GM18907 (cell line): ENCODE measurements around the gene POLR3H.

Source experiments
- ATAC-seq: cut with Tn5 transposase; IDR thresholded peaks from one replicate; pipeline ENCODE4 v1.9.1; 2021; ENCODE audit warnings: mild to moderate bottlenecking, moderate library complexity; ENCODE audit not compliant: unreplicated experiment

The POLR3H gene

DNA sequence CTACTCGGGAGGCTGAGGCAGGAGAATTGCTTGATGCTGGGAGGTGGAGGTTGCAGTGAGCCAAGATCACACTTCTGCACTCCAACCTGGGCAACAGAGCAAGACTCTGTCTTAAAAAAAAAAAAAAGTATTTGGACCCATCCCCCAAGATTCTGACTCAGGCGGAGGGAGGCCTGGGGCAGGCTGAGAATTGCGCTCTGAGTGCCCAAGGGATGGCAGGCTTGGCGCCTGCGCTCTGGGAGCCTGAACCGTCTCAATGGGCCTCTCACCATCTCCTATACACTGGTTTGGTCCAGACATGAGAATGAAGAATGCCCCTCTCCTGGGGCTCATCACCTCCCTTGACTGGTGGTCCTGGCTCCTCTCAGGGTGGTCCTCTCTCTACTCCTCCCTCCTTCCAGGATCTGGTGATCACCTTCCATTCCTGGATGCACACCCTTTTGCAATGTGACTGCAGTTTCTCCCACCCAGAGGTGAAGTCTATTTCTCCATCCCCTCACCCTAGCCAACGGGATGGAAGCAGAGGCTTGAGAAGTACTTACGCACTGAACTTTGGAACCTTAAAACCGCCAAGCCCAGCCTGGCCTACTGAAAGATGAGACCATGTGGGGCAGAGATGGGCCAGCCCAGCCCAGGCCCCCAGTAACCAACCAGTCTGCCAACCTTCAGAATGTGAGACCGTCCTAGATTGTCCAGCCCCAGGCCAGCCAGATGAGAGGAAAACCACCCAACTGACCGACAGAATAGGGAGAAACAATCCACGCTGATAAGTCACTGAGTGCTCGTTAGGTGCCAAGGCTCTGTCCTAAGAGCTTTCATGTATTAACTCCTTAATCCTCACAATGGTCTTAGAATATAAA, 4.9 kb downstream of the POLR3H start:
- ATAC-seq, result no peak

DNA sequence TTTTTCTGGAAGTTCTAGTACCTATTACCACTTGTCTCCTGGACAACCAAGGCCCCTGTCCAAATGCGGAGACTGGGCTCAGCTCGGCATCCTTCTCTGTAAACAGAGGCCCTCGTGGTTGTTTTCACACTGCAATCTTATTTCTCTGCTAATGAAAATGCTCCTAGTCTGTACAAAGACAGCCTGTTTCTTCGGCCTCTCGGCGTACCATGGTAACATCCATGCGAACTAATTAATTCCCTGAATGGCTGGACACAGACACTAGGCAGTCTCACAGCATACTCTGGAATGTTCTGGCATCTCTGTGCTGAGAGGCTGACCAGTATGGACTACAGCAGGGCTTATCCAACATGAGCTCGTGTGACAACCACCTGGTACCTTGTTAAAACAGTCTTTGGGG, 5.7 kb downstream of the POLR3H start:
- no peak for ATAC-seq

DNA sequence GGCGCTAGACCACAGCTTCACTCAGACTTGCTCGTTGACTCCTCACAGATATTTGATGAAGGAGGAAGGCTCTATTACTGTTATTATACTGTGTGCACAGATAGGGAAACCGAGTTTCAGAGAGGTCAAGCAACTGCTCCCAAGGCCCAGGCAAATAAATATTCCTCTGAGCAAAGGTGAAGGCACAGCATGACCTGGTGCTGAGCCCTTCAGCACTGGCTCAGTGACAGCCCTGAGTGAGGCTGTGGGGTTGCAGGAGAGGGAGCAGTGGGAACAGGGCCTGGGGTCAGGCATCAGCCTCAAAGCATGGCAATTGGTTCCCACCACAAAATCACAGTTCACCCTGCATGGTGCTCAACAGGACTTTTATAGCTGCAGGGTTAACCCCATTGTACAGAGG, 7.1 kb downstream of the POLR3H start:
- ATAC-seq, result no peak

DNA sequence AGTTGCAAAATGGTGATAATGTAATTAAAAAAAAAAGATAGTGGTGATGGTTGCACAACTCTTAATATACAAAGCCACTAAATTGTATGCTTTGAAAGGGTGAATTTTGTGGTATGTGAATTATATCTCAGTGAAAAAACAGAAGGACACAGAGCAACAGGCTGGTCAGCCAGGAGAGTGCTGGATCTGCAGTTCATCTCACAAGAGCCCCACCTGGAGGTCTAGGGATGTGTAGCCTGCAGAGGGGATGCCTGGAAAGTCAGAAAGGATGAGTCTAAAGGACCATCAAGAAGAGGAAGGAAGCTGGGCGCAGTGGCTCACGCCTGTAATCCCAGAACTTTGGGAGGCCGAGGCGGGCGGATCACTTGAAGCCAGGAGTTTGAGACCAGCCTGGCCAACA, 9.0 kb downstream of the POLR3H start:
- ATAC-seq, result no peak

DNA sequence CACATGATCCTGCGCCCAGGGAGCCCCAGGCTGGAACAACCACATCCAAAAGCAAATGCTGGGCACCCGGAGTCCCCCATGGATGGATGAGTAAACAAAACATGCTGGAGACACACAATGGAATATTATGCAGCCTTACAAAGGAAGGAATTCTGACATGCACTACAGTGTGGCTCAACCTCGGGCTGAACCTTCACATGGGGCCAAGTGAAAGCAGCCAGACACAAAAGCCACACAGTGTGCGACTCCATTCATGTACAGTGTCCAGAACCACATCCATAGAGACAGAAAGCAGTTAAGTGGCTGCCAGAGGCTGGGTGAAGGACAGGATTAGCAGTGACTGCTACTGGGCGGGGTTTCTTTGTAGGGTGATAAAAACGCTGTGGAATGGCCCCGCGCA, 10.1 kb downstream of the POLR3H start:
- ATAC-seq, result no peak

DNA sequence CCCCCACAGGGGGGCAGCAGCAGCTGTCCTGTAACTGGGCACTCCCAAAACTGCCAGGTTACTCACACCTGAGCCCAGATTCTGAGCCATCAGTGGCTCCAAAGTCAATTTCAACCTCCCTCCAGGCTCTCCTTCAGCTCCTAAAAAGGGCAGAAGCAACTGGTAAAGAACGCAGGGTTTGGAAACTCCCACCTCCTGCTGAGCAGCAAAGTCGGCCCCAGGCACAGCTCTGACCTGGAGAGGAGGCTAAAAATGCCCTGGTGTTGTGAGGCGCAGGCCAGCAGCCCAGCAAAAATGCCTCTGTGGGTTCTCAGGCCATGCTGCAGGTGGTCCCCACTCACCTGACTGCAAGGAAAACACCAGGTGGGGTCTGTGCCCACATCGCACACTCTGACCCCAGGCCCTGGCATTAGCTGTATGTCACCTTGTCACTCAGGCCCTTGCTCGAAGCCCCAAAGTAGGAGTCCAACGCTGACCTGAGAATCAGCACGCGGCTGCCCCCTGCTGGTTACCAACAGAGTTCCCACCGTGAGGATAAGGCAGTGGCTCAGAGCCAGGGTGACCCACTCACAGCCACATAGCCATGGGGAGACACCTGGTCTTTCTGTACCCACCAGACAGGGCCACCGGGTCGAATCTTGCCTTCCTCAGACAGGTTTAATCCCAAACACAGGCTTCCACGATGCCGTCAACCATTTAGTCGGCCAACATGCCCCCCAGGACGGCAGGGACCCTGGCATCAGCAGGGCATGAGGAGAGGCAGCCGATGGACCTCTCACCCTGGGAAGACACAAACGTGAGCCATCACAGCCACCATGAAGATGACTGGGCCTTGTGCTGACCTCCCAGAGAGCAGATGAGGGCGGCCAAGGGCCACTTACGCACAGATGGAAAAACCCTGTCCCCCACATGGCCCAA, 11.1 kb downstream of the POLR3H start:
- ATAC-seq, result no peak

DNA sequence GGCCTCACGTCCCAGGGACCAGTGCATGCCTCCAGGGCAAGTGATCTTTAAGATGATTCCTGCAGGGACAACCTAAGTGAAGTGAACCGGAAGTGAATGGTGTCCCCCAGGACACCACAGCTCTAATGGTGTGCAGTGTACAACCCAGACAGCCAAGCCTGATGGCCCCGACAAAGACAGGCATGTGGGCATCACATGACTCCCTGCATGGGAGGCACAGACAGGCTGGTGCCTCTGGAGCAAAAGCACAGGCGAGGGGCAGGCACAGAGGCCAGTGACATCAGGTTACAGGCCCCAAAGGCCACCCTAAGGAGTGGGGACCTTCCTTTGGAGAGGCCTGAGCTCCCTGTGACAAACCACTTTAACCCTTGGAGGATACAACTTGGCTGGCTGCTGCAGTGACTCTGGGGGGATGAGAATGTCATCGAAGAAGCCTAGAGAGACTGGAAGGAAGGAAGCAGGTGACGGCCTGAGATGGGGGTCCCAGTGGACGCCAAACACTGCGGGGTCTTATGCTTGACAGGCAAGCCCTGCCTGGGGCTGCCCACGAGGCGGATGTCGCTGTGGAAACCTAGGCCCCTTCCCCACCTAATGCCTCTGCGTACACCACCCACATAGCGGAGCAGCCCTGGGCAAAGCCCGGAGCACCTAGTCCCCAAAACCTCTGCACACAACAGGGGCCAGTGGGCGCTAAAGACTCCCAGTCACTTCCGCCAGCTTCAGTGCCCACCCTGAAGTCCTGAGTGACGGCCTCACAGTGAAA, 12.4 kb downstream of the POLR3H start:
- ATAC-seq, result no peak

DNA sequence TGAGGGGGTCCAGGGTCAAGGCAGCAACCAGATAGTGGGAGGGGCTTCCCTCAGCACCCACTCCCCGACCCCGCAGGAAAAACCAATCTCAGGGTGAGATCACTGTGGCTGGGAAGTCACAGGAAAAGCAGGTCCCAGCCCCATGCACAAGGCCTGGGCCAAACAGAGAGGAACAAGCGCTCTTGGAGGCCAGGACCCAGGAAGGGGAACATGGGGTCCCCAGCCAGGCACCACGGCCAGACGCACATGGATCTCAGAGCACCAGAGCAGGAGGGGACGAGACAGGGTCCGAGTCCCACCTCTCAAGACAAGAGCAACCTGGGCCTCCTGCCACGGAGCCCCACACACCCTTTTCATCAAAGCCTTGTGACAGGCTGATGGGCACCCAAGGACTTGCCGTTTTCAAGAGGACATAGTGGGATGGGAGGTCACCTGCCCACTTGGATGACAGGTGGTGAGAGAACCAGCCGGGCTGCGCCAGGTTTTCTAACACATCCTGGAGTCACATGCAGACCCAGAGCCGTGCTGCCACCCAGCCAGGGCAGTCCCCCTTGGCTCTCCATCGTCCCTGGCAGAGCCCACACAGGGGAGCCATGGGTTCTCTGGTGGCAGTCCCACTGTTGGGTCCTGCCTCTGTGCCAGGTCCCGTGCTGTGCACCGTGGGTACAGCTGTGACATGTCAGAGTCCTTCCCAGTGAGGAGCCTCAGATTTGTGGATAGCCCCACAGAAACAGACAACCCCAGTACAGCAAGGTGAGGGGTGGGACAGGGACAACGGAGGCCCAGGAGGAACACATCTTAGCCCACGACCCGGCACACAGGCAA, 13.2 kb downstream of the POLR3H start:
- ATAC-seq, result no peak

DNA sequence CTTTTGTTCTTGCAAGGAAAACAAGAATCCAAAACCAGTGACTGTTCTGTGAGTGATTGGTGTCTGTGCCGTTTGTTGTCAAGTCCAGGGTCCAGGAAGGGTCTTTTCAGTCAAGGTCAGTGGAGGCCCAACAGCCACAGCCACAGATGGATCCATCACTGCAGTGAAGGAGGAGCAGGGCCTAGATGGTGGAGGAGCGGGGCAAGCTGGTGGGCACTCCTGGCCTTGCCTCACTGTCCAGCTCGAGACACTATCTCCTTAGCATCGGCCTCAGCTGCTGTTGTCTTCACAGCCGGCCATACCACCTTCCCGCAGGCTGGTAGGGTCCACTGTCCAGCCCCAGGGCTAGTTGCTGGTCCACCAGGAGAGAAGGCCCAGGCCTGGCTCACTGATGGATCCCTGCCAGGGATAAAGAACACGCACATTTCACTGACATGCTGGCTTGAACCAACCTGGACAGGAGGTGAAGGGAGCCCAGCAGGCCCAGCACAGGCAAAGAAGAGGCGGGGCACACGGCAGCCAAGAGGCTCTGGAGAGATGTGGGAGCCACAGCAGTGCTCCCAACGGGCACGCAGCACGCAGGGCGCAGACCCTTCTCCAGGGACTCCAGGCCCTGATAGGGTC, 15.2 kb downstream of the POLR3H start:
- ATAC-seq, result no peak

DNA sequence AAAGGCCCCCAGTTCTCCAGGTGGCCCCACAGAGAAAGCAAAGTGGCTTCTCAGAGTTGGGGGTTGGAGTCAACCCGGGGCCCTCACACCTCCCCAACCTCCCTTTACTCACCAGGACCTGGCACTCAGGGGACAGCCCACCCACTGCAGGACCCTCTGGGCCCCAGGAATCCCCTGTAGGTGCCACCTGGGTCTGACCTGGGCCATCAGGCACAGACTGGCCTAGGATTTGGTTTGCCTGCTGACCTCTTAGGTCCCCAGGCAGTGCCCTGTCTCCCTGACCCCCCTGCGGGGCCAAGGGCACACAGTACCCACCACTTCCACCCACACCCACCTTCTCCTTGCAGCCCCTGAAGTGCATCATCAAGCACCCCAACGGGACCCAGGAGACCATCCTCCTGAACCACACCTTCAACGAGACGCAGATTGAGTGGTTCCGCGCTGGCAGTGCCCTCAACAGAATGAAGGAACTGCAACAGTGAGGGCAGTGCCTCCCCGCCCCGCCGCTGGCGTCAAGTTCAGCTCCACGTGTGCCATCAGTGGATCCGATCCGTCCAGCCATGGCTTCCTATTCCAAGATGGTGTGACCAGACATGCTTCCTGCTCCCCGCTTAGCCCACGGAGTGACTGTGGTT, 16.0 kb downstream of the POLR3H start:
- no peak for ATAC-seq

DNA sequence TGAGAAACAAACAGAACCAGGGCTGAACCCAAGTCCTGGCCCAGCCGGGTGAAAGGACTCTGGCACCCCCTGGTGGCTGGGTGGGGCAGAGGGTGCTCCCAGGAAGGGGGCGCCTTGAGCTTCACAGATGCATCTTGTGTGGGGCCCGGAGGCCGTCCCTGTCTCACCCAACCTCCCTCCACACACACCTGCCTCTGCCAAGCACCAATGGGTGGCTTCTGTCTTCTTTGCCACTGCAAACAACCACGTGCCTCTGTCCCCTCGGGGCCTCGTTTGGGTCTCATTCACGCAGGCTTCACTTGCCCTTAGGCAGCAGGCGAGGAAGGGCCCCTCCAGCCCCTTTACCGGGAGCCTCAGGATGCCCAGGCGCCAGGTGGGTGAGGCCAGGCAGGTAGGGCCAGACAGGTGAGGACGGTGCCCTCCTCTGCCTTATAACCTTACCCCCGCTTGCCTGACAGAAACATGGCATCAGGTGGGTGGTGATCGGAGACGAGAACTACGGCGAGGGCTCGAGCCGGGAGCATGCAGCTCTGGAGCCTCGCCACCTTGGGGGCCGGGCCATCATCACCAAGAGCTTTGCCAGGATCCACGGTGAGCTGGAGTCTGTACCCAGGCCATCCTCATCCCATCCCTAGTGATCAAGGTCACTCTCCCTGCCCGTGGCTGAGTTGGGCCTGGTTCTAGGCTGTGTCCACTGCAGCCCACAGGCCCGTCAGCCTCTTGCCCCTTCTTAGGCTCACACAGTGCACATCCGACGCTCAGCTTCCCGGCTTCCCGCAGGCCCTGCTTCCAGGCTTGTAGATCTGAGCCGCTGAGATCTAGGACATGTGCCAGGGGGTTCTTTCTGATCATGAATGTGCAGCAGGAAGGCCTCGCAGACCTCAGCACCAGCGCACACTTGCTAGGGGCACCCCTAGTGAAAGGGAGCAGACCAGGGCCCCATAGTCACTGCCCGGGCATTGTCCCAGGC, 17.2 kb downstream of the POLR3H start:
- no peak for ATAC-seq

DNA sequence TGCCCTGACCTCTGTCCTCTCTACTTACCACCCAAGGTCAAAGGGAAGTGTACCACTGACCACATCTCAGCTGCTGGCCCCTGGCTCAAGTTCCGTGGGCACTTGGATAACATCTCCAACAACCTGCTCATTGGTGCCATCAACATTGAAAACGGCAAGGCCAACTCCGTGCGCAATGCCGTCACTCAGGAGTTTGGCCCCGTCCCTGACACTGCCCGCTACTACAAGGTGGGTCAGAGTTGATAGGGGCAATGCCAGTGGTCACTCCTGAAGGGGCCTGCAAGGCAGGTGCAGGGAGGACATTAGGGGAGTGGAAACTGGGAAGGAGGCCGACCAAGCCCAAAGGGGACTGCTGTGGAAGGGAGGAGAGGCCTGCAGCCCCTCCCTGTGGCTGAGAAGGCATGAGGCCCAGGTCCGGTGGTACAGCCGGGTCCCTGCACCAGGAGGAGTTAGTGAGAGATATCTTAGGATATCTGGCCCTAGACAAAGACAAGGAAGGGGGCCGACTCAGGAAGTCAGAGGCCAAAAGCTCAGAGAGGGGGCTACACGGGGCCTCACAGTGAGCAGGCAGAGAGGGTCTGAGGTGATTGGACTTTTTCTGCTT, 17.9 kb downstream of the POLR3H start:
- ATAC-seq, result no peak

DNA sequence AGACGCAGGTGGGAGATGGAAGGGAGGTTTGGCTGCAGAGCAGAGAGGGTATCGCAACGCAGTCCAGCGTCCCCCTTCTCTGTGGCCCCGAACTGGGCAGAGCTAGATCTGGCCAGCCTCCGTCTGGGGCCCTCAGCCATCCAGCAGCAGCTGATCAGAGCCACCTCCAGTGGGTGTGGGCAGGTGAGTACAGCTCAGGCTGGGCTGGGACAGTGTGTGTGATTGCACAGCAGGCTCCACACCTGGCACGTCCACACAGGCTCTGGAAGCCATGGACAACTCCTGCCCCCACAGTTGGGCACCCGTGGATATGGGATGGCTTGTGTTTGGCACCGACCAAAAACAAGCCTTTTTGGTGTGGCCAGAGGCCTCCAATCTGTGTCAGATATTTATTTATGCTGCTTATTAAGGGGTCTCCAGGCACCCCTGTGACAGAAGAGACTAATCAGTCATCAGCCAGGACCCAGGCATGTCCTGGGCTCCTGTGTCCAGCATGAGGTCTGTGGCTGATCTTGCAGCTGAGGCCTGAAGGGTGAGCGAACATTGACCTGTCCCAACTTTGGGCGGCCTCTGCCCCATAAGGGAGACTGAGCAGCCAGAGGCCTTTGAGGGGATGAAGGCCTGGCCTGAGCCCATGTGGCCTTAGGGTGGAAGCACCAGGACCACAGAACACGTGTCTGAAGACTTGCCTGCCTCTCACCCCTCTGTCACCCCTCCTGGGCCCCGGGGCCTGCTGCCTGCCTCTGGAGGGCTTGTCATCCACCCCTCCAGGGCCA, 18.6 kb downstream of the POLR3H start:
- ATAC-seq, result no peak

DNA sequence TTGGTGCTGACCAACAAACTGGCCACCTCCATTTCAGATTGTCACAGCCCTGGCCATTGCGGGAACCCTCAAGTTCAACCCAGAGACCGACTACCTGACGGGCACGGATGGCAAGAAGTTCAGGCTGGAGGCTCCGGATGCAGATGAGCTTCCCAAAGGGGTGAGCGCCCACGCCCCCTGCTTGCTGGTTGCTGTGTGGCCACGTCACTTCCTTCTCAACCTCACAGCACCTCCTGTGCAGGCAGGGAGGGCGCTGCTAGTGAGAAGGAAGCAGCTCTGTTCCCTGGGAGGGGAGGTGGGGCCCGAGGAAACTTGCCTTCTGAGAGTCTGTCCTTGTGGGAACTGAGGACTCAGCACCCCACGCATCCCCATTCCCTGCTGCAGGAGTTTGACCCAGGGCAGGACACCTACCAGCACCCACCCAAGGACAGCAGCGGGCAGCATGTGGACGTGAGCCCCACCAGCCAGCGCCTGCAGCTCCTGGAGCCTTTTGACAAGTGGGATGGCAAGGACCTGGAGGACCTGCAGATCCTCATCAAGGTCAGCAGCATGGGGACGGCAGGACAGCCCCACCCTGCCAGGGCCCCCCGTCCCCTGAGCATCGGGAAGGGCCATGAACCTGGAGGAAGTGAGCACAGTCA, 19.3 kb downstream of the POLR3H start:
- no peak for ATAC-seq

DNA sequence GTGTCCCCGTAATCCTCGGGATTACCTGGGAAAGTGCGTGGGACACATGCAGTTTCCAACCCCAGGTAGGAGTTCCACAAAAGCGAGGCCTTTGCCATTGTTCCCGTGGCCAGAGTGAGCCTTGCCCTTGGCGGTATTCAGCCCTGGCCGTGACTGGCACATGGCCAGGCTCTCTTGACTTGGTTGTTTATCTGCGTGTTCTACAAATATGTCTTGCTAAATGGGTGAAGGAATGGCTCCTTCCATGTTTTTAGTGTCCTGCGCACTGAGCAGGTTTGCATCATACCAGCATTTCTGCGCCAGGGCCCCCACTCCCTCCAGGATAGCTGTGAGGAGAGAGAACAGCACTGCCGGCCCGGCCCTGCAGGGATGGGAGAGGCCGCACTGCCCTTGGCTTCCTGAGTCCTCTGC, 20.0 kb downstream of the POLR3H start:
- ATAC-seq, result no peak

DNA sequence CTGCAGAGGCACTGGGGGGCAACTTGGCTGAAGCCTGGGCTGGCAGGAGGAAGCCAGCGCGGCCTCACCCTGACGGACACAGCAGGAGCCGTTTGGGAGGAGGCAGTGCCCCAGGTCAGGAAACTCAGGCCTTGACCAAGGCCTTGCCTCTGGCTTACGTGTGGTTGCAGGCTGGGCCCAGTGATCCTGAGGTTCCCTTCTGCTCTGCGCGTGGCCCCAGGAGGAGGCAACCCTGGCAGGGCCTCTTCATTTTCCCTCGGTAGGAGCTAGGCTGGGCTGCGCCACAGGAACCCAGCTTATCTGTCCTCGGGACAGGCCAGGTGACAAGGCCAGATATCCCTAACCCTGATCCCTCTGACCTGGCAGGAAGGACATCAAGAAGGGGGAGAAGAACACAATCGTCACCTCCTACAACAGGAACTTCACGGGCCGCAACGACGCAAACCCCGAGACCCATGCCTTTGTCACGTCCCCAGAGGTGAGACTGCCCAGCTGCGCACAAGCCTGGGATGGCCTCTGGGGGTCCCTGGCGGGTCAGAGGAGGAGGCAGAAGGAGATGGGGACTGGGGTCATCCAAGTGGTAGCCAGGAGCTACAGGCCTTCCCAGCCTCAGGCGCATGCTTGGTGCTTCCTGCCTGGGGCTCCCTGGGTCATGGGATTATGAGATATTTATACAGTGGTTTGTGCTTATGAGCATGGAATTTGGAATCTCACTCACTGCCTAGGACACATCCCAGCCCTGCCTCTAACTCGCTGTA, 20.6 kb downstream of the POLR3H start:
- no peak for ATAC-seq
